Astrocyte (in vitro differentiated cells and primary cell): ENCODE data around the gene CLMP. TPM values are rescaled to one million over a fixed set of nuclear protein-coding genes. Genes with fewer than 3 reads are reported as not detected.

Experiments used
- DNase-seq: peaks from one replicate; pipeline ENCODE4 v3.0.0-alpha.2; 2010; ENCODE audit warnings: low read depth
- FAIRE-seq: peaks from 2 replicates; lab custom pipeline; 2011; peaks lifted over from hg19 to GRCh38; lab: Jason Lieb, UNC
- H2AFZ ChIP-seq: 2 replicates; pipeline ENCODE4 v1.6.0; 2012; ENCODE audit warnings: low read depth, low read length, inconsistent platforms
- H3K27ac ChIP-seq: 2 replicates; pipeline ENCODE4 v1.5.1; 2011; ENCODE audit warnings: low read depth, low read length, inconsistent platforms
- H3K27me3 ChIP-seq: 2 replicates; pipeline ENCODE4 v1.6.0; 2011; ENCODE audit warnings: low read length, inconsistent platforms; ENCODE audit not compliant: insufficient read depth
- H3K36me3 ChIP-seq: 2 replicates; pipeline ENCODE4 v1.5.1; 2011; ENCODE audit warnings: low read length, inconsistent platforms; ENCODE audit not compliant: insufficient read depth
- H3K4me1 ChIP-seq: 2 replicates; pipeline ENCODE4 v1.5.1; 2011; ENCODE audit warnings: low read length, inconsistent platforms; ENCODE audit not compliant: insufficient read depth
- H3K4me2 ChIP-seq: 2 replicates; pipeline ENCODE4 v1.6.0; 2012; ENCODE audit warnings: low read length, inconsistent platforms
- H3K4me3 ChIP-seq: 2 replicates; pipeline ENCODE4 v1.5.1; 2011; ENCODE audit warnings: low read depth, mild to moderate bottlenecking, low read length, inconsistent platforms; ENCODE audit not compliant: insufficient read depth
- H3K79me2 ChIP-seq: 2 replicates; pipeline ENCODE4 v1.6.0; 2012; ENCODE audit warnings: mild to moderate bottlenecking, low read length, inconsistent platforms; ENCODE audit not compliant: insufficient read depth
- H3K9ac ChIP-seq: 2 replicates; pipeline ENCODE4 v1.6.0; 2012; ENCODE audit warnings: mild to moderate bottlenecking, low read length, inconsistent platforms
- H3K9me3 ChIP-seq: 2 replicates; pipeline ENCODE4 v1.5.1; 2012; ENCODE audit warnings: low read depth, mild to moderate bottlenecking, low read length, inconsistent platforms; ENCODE audit not compliant: insufficient read depth
- H4K20me1 ChIP-seq: 2 replicates; pipeline ENCODE4 v1.6.0; 2012; ENCODE audit warnings: low read length, inconsistent platforms; ENCODE audit not compliant: insufficient read depth
- H3K27ac Mint-ChIP-seq: one replicate; pipeline ENCODE4 v1.8.0; 2021; ENCODE audit warnings: mild to moderate bottlenecking, mixed read lengths; ENCODE audit not compliant: unreplicated experiment
- H3K27me3 Mint-ChIP-seq: one replicate; pipeline ENCODE4 v1.8.0; 2021; ENCODE audit warnings: low read depth, mixed read lengths; ENCODE audit not compliant: unreplicated experiment
- H3K36me3 Mint-ChIP-seq: one replicate; pipeline ENCODE4 v1.8.0; 2021; ENCODE audit warnings: low read depth, mixed read lengths; ENCODE audit not compliant: unreplicated experiment
- H3K4me1 Mint-ChIP-seq: one replicate; pipeline ENCODE4 v1.8.0; 2021; ENCODE audit warnings: low read depth, mixed read lengths; ENCODE audit not compliant: unreplicated experiment
- H3K4me3 Mint-ChIP-seq: one replicate; pipeline ENCODE4 v1.8.0; 2021; ENCODE audit warnings: mild to moderate bottlenecking, moderate library complexity, mixed read lengths; ENCODE audit not compliant: unreplicated experiment
- H3K9me3 Mint-ChIP-seq: one replicate; pipeline ENCODE4 v1.8.0; 2021; ENCODE audit warnings: mild to moderate bottlenecking, mixed read lengths; ENCODE audit not compliant: unreplicated experiment
- CTCF ChIP-seq: IDR thresholded peaks from 2 replicates; pipeline ENCODE4 v1.5.1; 2011; ENCODE audit warnings: low read depth, mild to moderate bottlenecking, inconsistent platforms, low read length, moderate library complexity; ENCODE audit not compliant: insufficient read depth
- EZH2 ChIP-seq: IDR thresholded peaks from 2 replicates; pipeline ENCODE4 v1.6.1; 2012; ENCODE audit warnings: mild to moderate bottlenecking, low read length, inconsistent platforms; ENCODE audit not compliant: insufficient read depth
- total RNA-seq: library from RNA; stranded (reverse); gene quantifications from 2 replicates; pipeline ENCODE4 v1.2.1, GENCODE V29; 2021

The CLMP gene
- total RNA-seq, 1 donor from 2014 or later: 16.0 TPM

- TF ChIP-seq EZH2 (no peak), CTCF (no peak)
- no peaks in the 10 kb centered on the region for H3K79me2 ChIP-seq
- no peak overlapping the region for H2AFZ ChIP-seq
- FAIRE-seq (peak; percentile 78), DNase-seq (no peak)
- Mint-ChIP-seq H3K27ac (peak overlapping the region; percentile 84), H3K9me3 (no peaks in the 10 kb centered on the region), H3K36me3 (no peaks in the 10 kb centered on the region), H3K4me1 (peaks cover 22% of the 10 kb centered on the region), H3K27me3 (no peaks in the 10 kb centered on the region), H3K4me3 (no peak overlapping the region)
- no peaks in the 10 kb centered on the region for H3K36me3 ChIP-seq
- H4K20me1 ChIP-seq: no peaks in the 10 kb centered on the region
- H3K4me2 ChIP-seq: peak overlapping the region; percentile 14
- no peaks in the 10 kb centered on the region for H3K4me1 ChIP-seq
- H3K27me3 ChIP-seq: no peaks in the 10 kb centered on the region
- H3K27ac ChIP-seq: no peak overlapping the region
- no peak overlapping the region for H3K9ac ChIP-seq
- no peaks in the 10 kb centered on the region for H3K9me3 ChIP-seq
- H3K4me3 ChIP-seq: no peak overlapping the region
Observed at GRCh38 chr11:123231256-123231655, 36.2 kb upstream of the CLMP start.

- Mint-ChIP-seq H3K27ac (no peak overlapping the region), H3K9me3 (no peaks in the 10 kb centered on the region), H3K4me1 (peaks cover 16% of the 10 kb centered on the region), H3K36me3 (no peaks in the 10 kb centered on the region), H3K27me3 (peaks cover 1% of the 10 kb centered on the region), H3K4me3 (no peak overlapping the region)
- Histone ChIP-seq H3K4me3 (no peak overlapping the region), H3K4me2 (no peak overlapping the region), H3K27me3 (no peaks in the 10 kb centered on the region), H3K9me3 (no peaks in the 10 kb centered on the region), H3K9ac (no peak overlapping the region), H3K79me2 (no peaks in the 10 kb centered on the region), H3K4me1 (no peaks in the 10 kb centered on the region), H4K20me1 (no peaks in the 10 kb centered on the region), H2AFZ (no peak overlapping the region), H3K27ac (no peak overlapping the region), H3K36me3 (no peaks in the 10 kb centered on the region)
- no peak for DNase-seq
- no peak for FAIRE-seq
- TF ChIP-seq EZH2 (no peak), CTCF (no peak)
Observed at GRCh38 chr11:123230346-123230745, 35.3 kb upstream of the CLMP start.

- H2AFZ ChIP-seq: no peak overlapping the region
- FAIRE-seq (no peak), DNase-seq (no peak)
- no peaks in the 10 kb centered on the region for H3K9me3 Mint-ChIP-seq
- H3K27ac Mint-ChIP-seq: no peak overlapping the region
- TF ChIP-seq EZH2 (no peak), CTCF (no peak)
- no peaks in the 10 kb centered on the region for H3K36me3 ChIP-seq
- H3K27me3 ChIP-seq: no peaks in the 10 kb centered on the region
- H3K36me3 Mint-ChIP-seq: no peaks in the 10 kb centered on the region
- H3K9ac ChIP-seq: no peak overlapping the region
- no peak overlapping the region for H3K27ac ChIP-seq
- no peak overlapping the region for H3K4me3 ChIP-seq
- no peak overlapping the region for H3K4me3 Mint-ChIP-seq
- H3K9me3 ChIP-seq: no peaks in the 10 kb centered on the region
- H3K4me1 Mint-ChIP-seq: peaks cover 13% of the 10 kb centered on the region
- H3K27me3 Mint-ChIP-seq: peaks cover 1% of the 10 kb centered on the region
- H4K20me1 ChIP-seq: no peaks in the 10 kb centered on the region
- no peak overlapping the region for H3K4me2 ChIP-seq
- no peaks in the 10 kb centered on the region for H3K4me1 ChIP-seq
- H3K79me2 ChIP-seq: no peaks in the 10 kb centered on the region
Observed at GRCh38 chr11:123228496-123229163, 33.6 kb upstream of the CLMP start.
